DND-41 (cell line): ENCODE measurements around the gene POP7.

ENCODE experiments used
- ATAC-seq: fragments of 200-7000 bp; cut with Tn5 transposase; 3 replicates; pipeline ENCODE4 v1.9.1; 2021; ENCODE audit warnings: low read depth; ENCODE audit not compliant: insufficient read depth
- DNase-seq: peaks from one replicate; pipeline ENCODE4 v3.0.0-alpha.2; 2020
- H2AFZ ChIP-seq: 2 replicates; pipeline ENCODE4 v1.6.0; 2012; ENCODE audit warnings: low read depth, low read length
- H3K27ac ChIP-seq: 2 replicates; pipeline ENCODE4 v1.5.1; 2012; ENCODE audit warnings: low read length, inconsistent platforms
- H3K27me3 ChIP-seq: fragments of 200-600 bp; sonication (generic); 2 replicates; pipeline ENCODE4 v1.6.0; 2012; ENCODE audit warnings: low read length, mild to moderate bottlenecking, inconsistent platforms; ENCODE audit not compliant: insufficient read depth, poor library complexity
- H3K36me3 ChIP-seq: 2 replicates; pipeline ENCODE4 v1.5.1; 2012; ENCODE audit warnings: low read length, inconsistent platforms; ENCODE audit not compliant: insufficient read depth
- H3K4me1 ChIP-seq: 2 replicates; pipeline ENCODE4 v1.5.1; 2012; ENCODE audit warnings: mild to moderate bottlenecking, low read length; ENCODE audit not compliant: insufficient read depth
- H3K4me2 ChIP-seq: 2 replicates; pipeline ENCODE4 v1.6.0; 2012; ENCODE audit warnings: mild to moderate bottlenecking, moderate library complexity, low read length, inconsistent platforms; ENCODE audit not compliant: insufficient read depth
- H3K4me3 ChIP-seq, 2 experiments: fragments of 200-600 bp in 1 of 2; shearing (Covaris generic) in 1 of 2; 2 replicates each; pipeline ENCODE4 v1.5.1; 2012 to 2016; ENCODE audit warnings: inconsistent platforms in 2 of 2, low read length in 2 of 2, mild to moderate bottlenecking in 2 of 2, low read depth in 1 of 2, moderate library complexity in 1 of 2
- H3K79me2 ChIP-seq: 2 replicates; pipeline ENCODE4 v1.6.0; 2012; ENCODE audit warnings: low read length, inconsistent platforms; ENCODE audit not compliant: insufficient read depth
- H3K9ac ChIP-seq: 2 replicates; pipeline ENCODE4 v1.6.0; 2012; ENCODE audit warnings: low read depth, mild to moderate bottlenecking, inconsistent platforms, low read length, moderate library complexity
- H3K9me3 ChIP-seq: 2 replicates; pipeline ENCODE4 v1.5.1; 2012; ENCODE audit warnings: low read length, moderate library complexity, mild to moderate bottlenecking, inconsistent platforms; ENCODE audit not compliant: insufficient read depth, severe bottlenecking
- H4K20me1 ChIP-seq: 2 replicates; pipeline ENCODE4 v1.6.0; 2012; ENCODE audit warnings: low read length; ENCODE audit not compliant: insufficient read depth
- CTCF ChIP-seq: IDR thresholded peaks from 2 replicates; pipeline ENCODE4 v1.5.1; 2012; ENCODE audit warnings: borderline replicate concordance, low read length, moderate library complexity, mild to moderate bottlenecking; ENCODE audit not compliant: poor library complexity, severe bottlenecking; ENCODE audit errors: extremely low read depth
- EZH2 ChIP-seq: IDR thresholded peaks from 3 replicates; pipeline ENCODE4 v1.6.1; 2012; ENCODE audit warnings: borderline replicate concordance, low read depth, mild to moderate bottlenecking, moderate library complexity, low read length, inconsistent platforms; ENCODE audit not compliant: severe bottlenecking

Gene POP7

GRCh38 chr7:100726996-100727761 lies 21.3 kb downstream of the POP7 start:
- Histone ChIP-seq H3K36me3 (no peaks in the 10 kb centered on the region), H3K9ac (no peak overlapping the region), H3K4me3 (no peak overlapping the region), H3K9me3 (no peaks in the 10 kb centered on the region), H3K4me2 (no peak overlapping the region), H3K4me1 (peaks cover 3% of the 10 kb centered on the region), H3K27ac (no peak overlapping the region), H3K79me2 (no peaks in the 10 kb centered on the region), H2AFZ (no peak overlapping the region), H4K20me1 (no peaks in the 10 kb centered on the region), H3K27me3 (peaks cover 17% of the 10 kb centered on the region)
- TF ChIP-seq CTCF (no peak), EZH2 (no peak)
- no peak for DNase-seq
- no peak for ATAC-seq

- peaks cover 11% of the 10 kb centered on the region for H3K27me3 ChIP-seq
- no peak overlapping the region for H3K4me3 ChIP-seq
- no peak overlapping the region for H2AFZ ChIP-seq
- no peak overlapping the region for H3K9ac ChIP-seq
- H3K4me1 ChIP-seq, result peaks cover 3% of the 10 kb centered on the region
- H3K36me3 ChIP-seq, result no peaks in the 10 kb centered on the region
- no peak overlapping the region for H3K4me2 ChIP-seq
- H3K9me3 ChIP-seq, result no peaks in the 10 kb centered on the region
- TF ChIP-seq EZH2 (no peak), CTCF (no peak)
- H3K27ac ChIP-seq, result no peak overlapping the region
- DNase-seq, result no peak
- H4K20me1 ChIP-seq, result no peaks in the 10 kb centered on the region
- no peak for ATAC-seq
- no peaks in the 10 kb centered on the region for H3K79me2 ChIP-seq
These were observed 22.3 kb downstream of the POP7 start for GRCh38 chr7:100728196-100728595.

- Histone ChIP-seq H3K36me3 (no peaks in the 10 kb centered on the region), H3K9me3 (no peaks in the 10 kb centered on the region), H4K20me1 (no peaks in the 10 kb centered on the region), H3K27me3 (peaks cover 2% of the 10 kb centered on the region), H3K4me2 (no peak overlapping the region), H3K79me2 (no peaks in the 10 kb centered on the region), H3K9ac (no peak overlapping the region), H3K4me1 (no peaks in the 10 kb centered on the region), H2AFZ (no peak overlapping the region), H3K4me3 (no peak overlapping the region), H3K27ac (no peak overlapping the region)
- TF ChIP-seq CTCF (no peak), EZH2 (no peak)
- no peak for DNase-seq
- no peak for ATAC-seq
These were observed 24.3 kb downstream of the POP7 start for GRCh38 chr7:100730136-100730800.
